GM23338 (cell line): ENCODE measurements around the gene CDK16. TPM values are rescaled to one million over a fixed set of nuclear protein-coding genes. Genes with fewer than 3 reads are reported as not detected.

ENCODE experiments used
- ATAC-seq: fragments of 200-7000 bp; cut with Tn5 transposase; 3 replicates; pipeline ENCODE4 v1.9.1; 2020
- DNase-seq: peaks from one replicate; pipeline ENCODE4 v3.0.0-alpha.2; 2015; ENCODE audit warnings: low spot score
- H2AFZ ChIP-seq: fragments of 200-600 bp; sonication (generic); 2 replicates; pipeline ENCODE4 v1.8.0; 2016; ENCODE audit warnings: antibody characterized with exemption, mild to moderate bottlenecking, moderate library complexity
- H3F3A ChIP-seq: fragments of 200-600 bp; sonication (generic); replicated peaks from 2 replicates; pipeline ENCODE4 v1.8.0; 2017; ENCODE audit warnings: antibody characterized with exemption, mixed run types, low read depth
- H3K27ac ChIP-seq: fragments of 200-600 bp; sonication (generic); 2 replicates; pipeline ENCODE4 v1.6.1; 2016; ENCODE audit warnings: low read depth
- H3K27me3 ChIP-seq: fragments of 200-600 bp; sonication (generic); 2 replicates; pipeline ENCODE4 v1.8.0; 2016; ENCODE audit warnings: mild to moderate bottlenecking, mixed run types, moderate library complexity; ENCODE audit not compliant: insufficient read depth
- H3K36me3 ChIP-seq: fragments of 200-600 bp; sonication (generic); 2 replicates; pipeline ENCODE4 v1.8.0; 2016; ENCODE audit warnings: mild to moderate bottlenecking; ENCODE audit not compliant: insufficient read depth
- H3K4me1 ChIP-seq: fragments of 200-600 bp; sonication (generic); 2 replicates; pipeline ENCODE4 v1.8.0; 2016; ENCODE audit warnings: mild to moderate bottlenecking, moderate library complexity; ENCODE audit not compliant: insufficient read depth
- H3K4me2 ChIP-seq: fragments of 200-600 bp; sonication (generic); 2 replicates; pipeline ENCODE4 v1.7.1; 2017; ENCODE audit warnings: mixed run types
- H3K4me3 ChIP-seq: fragments of 200-600 bp; sonication (generic); 2 replicates; pipeline ENCODE4 v1.6.1; 2016; ENCODE audit warnings: mixed run types
- H3K79me2 ChIP-seq: fragments of 200-600 bp; sonication (generic); replicated peaks from 2 replicates; pipeline ENCODE4 v1.8.0; 2017; ENCODE audit warnings: mild to moderate bottlenecking; ENCODE audit not compliant: insufficient read depth
- H3K9me2 ChIP-seq: fragments of 200-600 bp; sonication (generic); 2 replicates; pipeline ENCODE4 v1.8.0; 2017; ENCODE audit not compliant: insufficient read depth
- H4K20me1 ChIP-seq: fragments of 200-600 bp; sonication (generic); replicated peaks from 2 replicates; pipeline ENCODE4 v1.8.0; 2017; ENCODE audit warnings: mild to moderate bottlenecking; ENCODE audit not compliant: insufficient read depth
- H3K27ac Mint-ChIP-seq: 2 replicates; pipeline ENCODE4 v1.8.0; 2020; ENCODE audit warnings: inconsistent platforms, mild to moderate bottlenecking, moderate library complexity, mixed read lengths
- H3K27me3 Mint-ChIP-seq: 3 replicates; pipeline ENCODE4 v1.8.0; 2022; ENCODE audit warnings: low read depth, mild to moderate bottlenecking, moderate library complexity, mixed read lengths, inconsistent platforms; ENCODE audit not compliant: insufficient read depth, poor library complexity
- H3K36me3 Mint-ChIP-seq: 3 replicates; pipeline ENCODE4 v1.8.0; 2021; ENCODE audit warnings: low read depth, mild to moderate bottlenecking, inconsistent platforms, moderate library complexity, mixed read lengths
- H3K4me1 Mint-ChIP-seq: 3 replicates; pipeline ENCODE4 v1.8.0; 2020; ENCODE audit warnings: mild to moderate bottlenecking, inconsistent platforms, mixed read lengths
- H3K4me3 Mint-ChIP-seq: 3 replicates; pipeline ENCODE4 v1.8.0; 2021; ENCODE audit warnings: moderate library complexity, mild to moderate bottlenecking, inconsistent platforms, mixed read lengths
- H3K9me3 Mint-ChIP-seq: 3 replicates; pipeline ENCODE4 v1.8.0; 2020; ENCODE audit warnings: moderate library complexity, mild to moderate bottlenecking, inconsistent platforms, mixed read lengths
- CREB1 ChIP-seq: fragments of 250-450 bp; sonication (Bioruptor Pico); IDR thresholded peaks from 2 replicates; pipeline ENCODE4 v1.5.0; 2020; ENCODE audit warnings: low read depth, mild to moderate bottlenecking, moderate library complexity
- CTCF ChIP-seq, 2 experiments: fragments of 200-600 bp in 1 of 2; sonication (generic) in 1 of 2; conservative IDR thresholded peaks; 2 replicates each; pipeline versions ENCODE4 v1.5.1 to v1.6.1; 2016 to 2017; ENCODE audit warnings: antibody characterized with exemption in 2 of 2, low read depth in 2 of 2, mild to moderate bottlenecking in 2 of 2, moderate library complexity in 1 of 2
- ETS1 ChIP-seq: IDR thresholded peaks from 2 replicates; pipeline ENCODE4 v1.6.1; 2016; ENCODE audit warnings: antibody characterized with exemption
- EZH2 ChIP-seq: fragments of 200-600 bp; sonication (generic); IDR thresholded peaks from one replicate; pipeline ENCODE4 v1.8.0; 2017; ENCODE audit warnings: antibody characterized with exemption, mild to moderate bottlenecking, low read depth; ENCODE audit not compliant: unreplicated experiment
- EZH2phosphoT487 ChIP-seq: fragments of 200-600 bp; sonication (generic); IDR thresholded peaks from one replicate; pipeline ENCODE4 v1.8.1; 2018; ENCODE audit warnings: antibody characterized with exemption; ENCODE audit not compliant: unreplicated experiment
- JUNB ChIP-seq: IDR thresholded peaks from one replicate; pipeline ENCODE4 v1.6.1; 2016; ENCODE audit warnings: antibody characterized with exemption; ENCODE audit not compliant: unreplicated experiment
- NANOG ChIP-seq: IDR thresholded peaks from 2 replicates; pipeline ENCODE4 v1.6.1; 2016; ENCODE audit warnings: antibody characterized with exemption, borderline replicate concordance
- POLR2AphosphoS5 ChIP-seq: IDR thresholded peaks from 2 replicates; pipeline ENCODE4 v1.6.1; 2016; ENCODE audit warnings: antibody characterized with exemption, low read depth
- REST ChIP-seq: IDR thresholded peaks from one replicate; pipeline ENCODE4 v1.6.1; 2018; ENCODE audit warnings: antibody characterized with exemption; ENCODE audit not compliant: unreplicated experiment
- STAT1 ChIP-seq: IDR thresholded peaks from one replicate; pipeline ENCODE4 v1.6.1; 2016; ENCODE audit warnings: antibody characterized with exemption; ENCODE audit not compliant: unreplicated experiment
- ZNF114 ChIP-seq: fragments of 250-450 bp; sonication (Bioruptor Pico); IDR thresholded peaks from 2 replicates; pipeline ENCODE4 v1.5.0; 2020; ENCODE audit warnings: mild to moderate bottlenecking, moderate library complexity
- ZNF331 ChIP-seq: fragments of 250-450 bp; sonication (Bioruptor Pico); IDR thresholded peaks from 2 replicates; pipeline ENCODE4 v1.5.0; 2020; ENCODE audit warnings: low read depth, mild to moderate bottlenecking, moderate library complexity
- ZNF462 ChIP-seq: fragments of 250-450 bp; sonication (Bioruptor Pico); IDR thresholded peaks from 2 replicates; pipeline ENCODE4 v1.5.0; 2020; ENCODE audit warnings: mild to moderate bottlenecking, moderate library complexity
- polyA plus RNA-seq: library from polyadenylated mRNA; unstranded; fragments of >200 nt; fragmentation: Nextera tagmentation; extraction: Ambion mirVana; gene quantifications from 2 replicates; pipeline ENCODE4 v1.2.1, GENCODE V29; 2016
- total RNA-seq: library from RNA; depleted of rRNA; stranded (reverse); fragments of >200 nt; shearing (Covaris generic); gene quantifications from 2 replicates; pipeline ENCODE4 v1.2.3, GENCODE V29; 2014

CDK16 gene
- total and polyA plus RNA-seq, 2 experiments from 2014 or later = 58.9 to 158 TPM

GRCh38 chrX:47247999-47248320 lies 29.5 kb downstream of the CDK16 start:
- no peak for ATAC-seq
- TF ChIP-seq STAT1 = no peak
- TF ChIP-seq ETS1 = no peak
- TF ChIP-seq EZH2 = no peak
- no peak for TF ChIP-seq NANOG
- TF ChIP-seq CREB1 (CRISPR knock-in tag) = no peak
- TF ChIP-seq REST = no peak
- no peak for TF ChIP-seq POLR2AphosphoS5
- TF ChIP-seq ZNF331 (CRISPR knock-in tag) = no peak
- TF ChIP-seq ZNF114 (CRISPR knock-in tag) = no peak
- TF ChIP-seq CTCF (conservative IDR thresholded peaks at IDR 0.05; ENCODE audit: low read depth in 2 of 2) = no peak
- TF ChIP-seq JUNB = no peak
- no peak for TF ChIP-seq ZNF462
- TF ChIP-seq EZH2phosphoT487 = no peak
- Histone ChIP-seq H3K4me1 (no peaks in the 10 kb centered on the region), H3K79me2 (no peaks in the 10 kb centered on the region), H3K36me3 (no peaks in the 10 kb centered on the region), H4K20me1 (no peaks in the 10 kb centered on the region), H3K27ac (no peak overlapping the region), H3K4me3 (no peak overlapping the region), H3K4me2 (no peak overlapping the region), H3K9me2 (no peaks in the 10 kb centered on the region), H2AFZ (no peak overlapping the region), H3K27me3 (no peaks in the 10 kb centered on the region), H3F3A (no peaks in the 10 kb centered on the region)
- H3K27ac Mint-ChIP-seq = no peak overlapping the region
- H3K27me3 Mint-ChIP-seq = peaks cover 7% of the 10 kb centered on the region
- no peak for DNase-seq
- H3K9me3 Mint-ChIP-seq = no peaks in the 10 kb centered on the region
- H3K4me1 Mint-ChIP-seq = no peaks in the 10 kb centered on the region
- H3K36me3 Mint-ChIP-seq = peaks cover 42% of the 10 kb centered on the region
- H3K4me3 Mint-ChIP-seq = no peak overlapping the region
